K562 (cell line): ENCODE results near the gene KIF26A. TPM values are rescaled to one million over a fixed set of nuclear protein-coding genes. Genes with fewer than 3 reads are reported as not detected.

Experiments
- ATAC-seq: fragments of 200-7000 bp; cut with Tn5 transposase; 3 replicates; pipeline ENCODE4 v1.9.1; 2020; ENCODE audit warnings: moderate library complexity
- BruUV-seq: library from RNA; stranded (reverse); fragments of 400-500 nt; replicated peaks from 2 replicates; lab custom pipeline; 2021; lab: Mats Ljungman, UMichigan
- CTCF ChIA-PET: fragments of 300-600 bp; formaldehyde crosslinking; extraction: SDS; loops from one replicate; lab custom pipeline; 2021; ENCODE audit warnings: low intra/inter-chr PET ratio; lab: Yijun Ruan, JAX
- POLR2A ChIA-PET: fragments of 300-600, 350-650 bp; sonication (Branson Sonifier 250); formaldehyde crosslinking; extraction: SDS; loops from one replicate; lab custom pipeline; 2021; ENCODE audit warnings: antibody characterized with exemption, inconsistent platforms; lab: Yijun Ruan, JAX
- DNase-seq, 4 experiments: peaks; one replicate each; pipeline versions ENCODE4 v3.0.0 to v3.0.0-alpha.2; 2011 to 2018; ENCODE audit warnings: low spot score in 3 of 4, mixed read lengths in 3 of 4; ENCODE audit errors: extremely low read depth in 1 of 4
- FAIRE-seq: peaks from 2 replicates; lab custom pipeline; 2011; peaks lifted over from hg19 to GRCh38; lab: Jason Lieb, UNC
- H2AFZ ChIP-seq: 2 replicates; pipeline ENCODE4 v1.6.0; 2011; ENCODE audit warnings: low read depth, low read length, control low read depth, inconsistent platforms
- H3K27ac ChIP-seq: fragments of 200-600 bp; 3 replicates; pipeline ENCODE4 v1.8.0; 2011; ENCODE audit warnings: low read depth, mild to moderate bottlenecking, control low read depth, inconsistent platforms, low read length, moderate library complexity, mixed read lengths; ENCODE audit errors: extremely low read depth
- H3K27me3 ChIP-seq, 2 experiments: fragments of 300-600 bp in 1 of 2; 2 replicates in 1 of 2; 3 replicates in 1 of 2; pipeline versions ENCODE4 v1.6.0 to v1.8.0; 2011; ENCODE audit warnings: inconsistent platforms in 2 of 2, low read length in 2 of 2, mild to moderate bottlenecking in 1 of 2, mixed read lengths in 1 of 2, moderate library complexity in 1 of 2; ENCODE audit not compliant: control insufficient read depth in 2 of 2, insufficient read depth in 2 of 2
- H3K36me3 ChIP-seq: fragments of 300-600 bp; 3 replicates; pipeline ENCODE4 v1.8.0; 2011; ENCODE audit warnings: mild to moderate bottlenecking, low read length, inconsistent platforms; ENCODE audit not compliant: control insufficient read depth, insufficient read depth
- H3K4me1 ChIP-seq, 2 experiments: fragments of 200-600 bp in 1 of 2; replicated peaks in 1 of 2; 2 replicates in 1 of 2; 3 replicates in 1 of 2; pipeline versions ENCODE4 v1.5.1 to v1.8.0; 2011; ENCODE audit warnings: inconsistent platforms in 2 of 2, low read length in 2 of 2, mild to moderate bottlenecking in 1 of 2, mixed read lengths in 1 of 2, moderate library complexity in 1 of 2; ENCODE audit not compliant: control insufficient read depth in 2 of 2, insufficient read depth in 2 of 2
- H3K4me2 ChIP-seq: 2 replicates; pipeline ENCODE4 v1.6.1; 2011; ENCODE audit warnings: low read length, control low read depth, inconsistent platforms, mixed read lengths; ENCODE audit not compliant: insufficient read depth
- H3K4me3 ChIP-seq: fragments of 200-600 bp; sonication (generic), shearing (Covaris generic); 2 replicates; pipeline ENCODE4 v1.5.1; 2016; ENCODE audit warnings: control low read depth, inconsistent platforms
- H3K79me2 ChIP-seq: fragments of 200-600 bp; 3 replicates; pipeline ENCODE4 v1.8.0; 2011; ENCODE audit warnings: low read length, inconsistent platforms; ENCODE audit not compliant: control insufficient read depth, insufficient read depth
- H3K9ac ChIP-seq, 2 experiments: 2 replicates each; pipeline versions ENCODE4 v1.6.0 to v1.6.1; 2011; ENCODE audit warnings: low read depth in 2 of 2, low read length in 2 of 2, control low read depth in 1 of 2, inconsistent platforms in 1 of 2, mild to moderate bottlenecking in 1 of 2, mixed read lengths in 1 of 2; ENCODE audit not compliant: insufficient read depth in 1 of 2
- H3K9me1 ChIP-seq: one replicate; pipeline ENCODE4 v1.6.0; 2011; ENCODE audit warnings: inconsistent platforms, mild to moderate bottlenecking, low read length, moderate library complexity; ENCODE audit not compliant: control insufficient read depth, insufficient read depth
- H3K9me3 ChIP-seq: replicated peaks from 2 replicates; pipeline ENCODE4 v1.5.1; 2011; ENCODE audit warnings: low read depth, low read length, inconsistent platforms; ENCODE audit not compliant: control insufficient read depth, insufficient read depth
- H4K20me1 ChIP-seq: replicated peaks from 2 replicates; pipeline ENCODE4 v1.6.1; 2011; ENCODE audit warnings: low read length, inconsistent platforms, mixed read lengths; ENCODE audit not compliant: control insufficient read depth, insufficient read depth
- CSDE1 ChIP-seq, 2 experiments: fragments of 450-650 bp; IDR thresholded peaks; 2 replicates each; pipeline ENCODE4 v1.6.1; 2016; ENCODE audit warnings: mild to moderate bottlenecking in 1 of 2
- PCBP2 ChIP-seq: fragments of 200-400 bp; formaldehyde crosslinking; IDR thresholded peaks from 2 replicates; pipeline ENCODE4 v1.6.1; 2018; ENCODE audit warnings: low read length, low read depth, mild to moderate bottlenecking, moderate library complexity; ENCODE audit not compliant: poor library complexity, severe bottlenecking
- SMARCA4 ChIP-seq: fragments of 450-650 bp; IDR thresholded peaks from 2 replicates; pipeline ENCODE4 v1.6.1; 2016
- ZNF217 ChIP-seq: sonication (generic); formaldehyde crosslinking; IDR thresholded peaks from 2 replicates; pipeline ENCODE4 v1.8.0; 2022; ENCODE audit warnings: mild to moderate bottlenecking, missing genetic modification reagents
- ZNF444 ChIP-seq: fragments of 250-450 bp; sonication (Bioruptor Pico); IDR thresholded peaks from 2 replicates; pipeline ENCODE4 v1.4.0; 2020; ENCODE audit warnings: mild to moderate bottlenecking, moderate library complexity
- WGBS: fragments of 100-300 bp; shearing (Covaris generic); methylation state at CpG from one replicate; pipeline ENCODE4 v1.1.6; 2016; ENCODE audit warnings: low coverage, mixed read lengths; ENCODE audit not compliant: insufficient coverage; ENCODE audit errors: missing lambda C conversion rate; 5-methylcytosine and 5-hydroxymethylcytosine counted together
- in situ Hi-C: fragments of 300-500 bp; cut with MboI; formaldehyde crosslinking; loops from 4 replicates; pipeline ENCODE4 v1.15.0; 2018; ENCODE audit warnings: inconsistent platforms, mixed read lengths
- intact Hi-C: fragments of 100-400 bp; cut with micrococcal nuclease; formaldehyde crosslinking; loops from 2 replicates; pipeline ENCODE4 v1.14.2; 2022
- polyA plus RNA-seq, 8 experiments: library from polyadenylated mRNA; depleted of rRNA in 4 of 8; stranded (reverse) in 5 of 8; unstranded in 3 of 8; fragments of >200 nt; fragmentation: Nextera tagmentation in 2 of 8; fragmentation: Illumina TruSeq in 1 of 8; extraction: Ambion mirVana in 2 of 8; extraction: Trizol in 1 of 8; gene quantifications; 2 replicates each; pipeline versions ENCODE4 v1.2.1 to v1.2.3, GENCODE V29; 2011 to 2014; ENCODE audit warnings: inconsistent platforms in 1 of 8, missing spikeins in 1 of 8
- total RNA-seq, 7 experiments: library from RNA; depleted of rRNA in 6 of 7; stranded (reverse); fragments of >200 nt in 6 of 7; fragmentation: Illumina TruSeq in 2 of 7; extraction: Trizol in 2 of 7; gene quantifications; 2 replicates each; pipeline versions ENCODE4 v1.2.1 to v1.2.3, GENCODE V29; 2011 to 2021; ENCODE audit warnings: low replicate concordance in 1 of 7
- TF ChIP-seq, protein P1 (sequence below): fragments of 450-650 bp; IDR thresholded peaks from 2 replicates; pipeline ENCODE4 v1.6.1; 2018; ENCODE audit warnings: mild to moderate bottlenecking, low read depth; ENCODE audit not compliant: partially characterized antibody
- TF ChIP-seq, protein P2 (sequence below): fragments of 200-800 bp; sonication (Bioruptor generic); IDR thresholded peaks from 2 replicates; pipeline ENCODE4 v1.6.1; 2017; ENCODE audit warnings: missing genetic modification characterization, missing compliant biosample characterization

Gene KIF26A
- total and polyA plus RNA-seq, 9 of the 15 experiments (the other 6 are each of a cell fraction or from before 2014, with no cell fraction given): 0.04 TPM; not detected in 8

DNA sequence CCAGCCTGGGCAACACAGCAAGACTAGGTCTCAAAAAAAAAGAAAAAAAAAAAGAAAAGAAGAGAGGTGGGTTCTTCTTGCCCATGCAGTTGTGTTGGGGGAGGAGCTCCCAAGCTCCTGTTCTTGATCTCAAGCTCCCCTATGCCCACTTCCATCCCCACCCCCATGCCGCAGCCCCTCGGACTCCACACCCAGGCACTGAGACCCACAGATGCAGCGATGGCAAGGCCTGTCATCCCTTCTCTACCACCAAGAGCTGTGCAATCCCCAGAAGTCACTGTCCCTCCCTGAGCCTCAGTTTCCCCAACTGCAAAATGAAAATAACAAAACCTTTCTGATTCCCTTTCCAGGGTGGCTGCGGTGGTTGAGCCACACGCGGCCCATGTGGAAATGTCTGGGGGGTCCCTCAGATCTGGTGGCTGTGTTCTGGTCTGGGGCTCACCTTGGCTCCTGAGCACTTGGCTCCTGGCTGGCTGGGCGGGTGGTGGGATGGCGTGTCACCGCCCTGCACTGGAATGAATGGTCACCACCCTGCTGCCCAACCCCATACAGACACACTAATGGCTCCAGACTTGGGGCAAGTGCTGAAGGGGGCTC is 22.6 kb upstream of the KIF26A start:
- H3K4me1 ChIP-seq: no peaks in the 10 kb centered on the region; a peak in 1 of 5 replicates
- ATAC-seq (no peak), FAIRE-seq (no peak), DNase-seq (no peak)
- TF ChIP-seq, protein P1, sequence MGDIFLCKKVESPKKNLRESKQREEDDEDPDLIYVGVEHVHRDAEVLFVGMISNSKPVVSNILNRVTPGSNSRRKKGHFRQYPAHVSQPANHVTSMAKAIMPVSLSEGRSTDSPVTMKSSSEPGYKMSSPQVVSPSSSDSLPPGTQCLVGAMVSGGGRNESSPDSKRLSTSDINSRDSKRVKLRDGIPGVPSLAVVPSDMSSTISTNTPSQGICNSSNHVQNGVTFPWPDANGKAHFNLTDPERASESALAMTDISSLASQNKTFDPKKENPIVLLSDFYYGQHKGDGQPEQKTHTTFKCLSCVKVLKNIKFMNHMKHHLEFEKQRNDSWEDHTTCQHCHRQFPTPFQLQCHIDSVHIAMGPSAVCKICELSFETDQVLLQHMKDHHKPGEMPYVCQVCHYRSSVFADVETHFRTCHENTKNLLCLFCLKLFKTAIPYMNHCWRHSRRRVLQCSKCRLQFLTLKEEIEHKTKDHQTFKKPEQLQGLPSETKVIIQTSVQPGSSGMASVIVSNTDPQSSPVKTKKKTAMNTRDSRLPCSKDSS: no peak
- H3K9ac ChIP-seq: no peak overlapping the region
- POLR2A ChIA-PET: no interaction called here
- H3K27me3 ChIP-seq: no peaks in the 10 kb centered on the region
- H2AFZ ChIP-seq: no peak overlapping the region
- no peaks in the 10 kb centered on the region for H3K9me3 ChIP-seq
- no peaks in the 10 kb centered on the region for H4K20me1 ChIP-seq
- H3K4me3 ChIP-seq: no peak overlapping the region
- BruUV-seq: no TSS peak
- CTCF ChIA-PET: no interaction called here
- in situ Hi-C loops (no loop called here), intact Hi-C loops (no loop called here)
- no peak overlapping the region for H3K27ac ChIP-seq
- H3K9me1 ChIP-seq: no peaks in the 10 kb centered on the region
- 5% methylated on average over 6 of the region's 9 CpGs for WGBS
- H3K4me2 ChIP-seq: no peak overlapping the region
- no peaks in the 10 kb centered on the region for H3K36me3 ChIP-seq
- H3K79me2 ChIP-seq: no peaks in the 10 kb centered on the region

DNA sequence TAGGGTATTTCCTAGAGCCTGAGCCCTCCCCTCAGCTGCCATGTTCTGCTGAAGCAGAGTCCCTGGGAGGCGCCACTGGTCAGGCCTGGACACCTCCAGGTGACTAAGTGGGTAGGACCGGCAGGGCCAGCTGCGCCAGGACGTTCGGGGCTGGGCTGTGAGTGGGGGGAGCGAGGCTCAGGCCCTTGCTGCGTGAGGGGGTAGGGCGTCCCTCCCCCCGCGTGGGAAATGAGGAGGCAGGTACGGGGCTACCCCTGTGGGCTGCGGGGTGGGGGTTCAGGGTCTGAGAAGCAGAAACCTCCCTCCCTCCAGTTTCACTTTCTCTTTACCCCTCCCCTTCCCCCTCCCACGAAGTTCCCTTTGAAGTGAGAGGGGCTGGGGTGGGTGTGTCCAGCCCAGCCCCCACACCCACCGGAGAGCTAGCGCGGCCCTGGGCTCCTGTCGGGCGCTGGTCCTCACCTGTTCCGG is 22.1 kb upstream of the KIF26A start:
- TF ChIP-seq, protein P2, sequence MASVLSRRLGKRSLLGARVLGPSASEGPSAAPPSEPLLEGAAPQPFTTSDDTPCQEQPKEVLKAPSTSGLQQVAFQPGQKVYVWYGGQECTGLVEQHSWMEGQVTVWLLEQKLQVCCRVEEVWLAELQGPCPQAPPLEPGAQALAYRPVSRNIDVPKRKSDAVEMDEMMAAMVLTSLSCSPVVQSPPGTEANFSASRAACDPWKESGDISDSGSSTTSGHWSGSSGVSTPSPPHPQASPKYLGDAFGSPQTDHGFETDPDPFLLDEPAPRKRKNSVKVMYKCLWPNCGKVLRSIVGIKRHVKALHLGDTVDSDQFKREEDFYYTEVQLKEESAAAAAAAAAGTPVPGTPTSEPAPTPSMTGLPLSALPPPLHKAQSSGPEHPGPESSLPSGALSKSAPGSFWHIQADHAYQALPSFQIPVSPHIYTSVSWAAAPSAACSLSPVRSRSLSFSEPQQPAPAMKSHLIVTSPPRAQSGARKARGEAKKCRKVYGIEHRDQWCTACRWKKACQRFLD (CRISPR knock-in tag): no peak
- TF ChIP-seq SMARCA4: no peak
- no peak for TF ChIP-seq CSDE1 (IDR thresholded peaks at IDR 0.05)
- no peak for TF ChIP-seq ZNF444 (CRISPR knock-in tag)
- no peak for TF ChIP-seq PCBP2
- no peak for TF ChIP-seq ZNF217 (CRISPR knock-in tag)
- Histone ChIP-seq H3K9me1 (no peaks in the 10 kb centered on the region), H3K36me3 (no peaks in the 10 kb centered on the region), H3K27ac (no peak overlapping the region), H4K20me1 (no peaks in the 10 kb centered on the region), H3K4me2 (no peak overlapping the region), H3K27me3 (no peaks in the 10 kb centered on the region), H3K4me1 (no peaks in the 10 kb centered on the region; a peak in 1 of 5 replicates), H3K9me3 (no peaks in the 10 kb centered on the region), H2AFZ (no peak overlapping the region), H3K9ac (no peak overlapping the region), H3K79me2 (no peaks in the 10 kb centered on the region), H3K4me3 (no peak overlapping the region)
- POLR2A ChIA-PET: no interaction called here
- WGBS: 2% methylated on average over 6 of the region's 19 CpGs
- in situ Hi-C loops: no loop called here
- no peak for DNase-seq
- no peak for FAIRE-seq
- BruUV-seq: no TSS peak
- ATAC-seq: no peak
- CTCF ChIA-PET: no interaction called here
- intact Hi-C loops: no loop called here
